OCI-LY7 (cell line): ENCODE data around the gene STRBP. TPM values are rescaled to one million over a fixed set of nuclear protein-coding genes. Genes with fewer than 3 reads are reported as not detected.
"Not testable (repeated sequence)": the region's sequence is repeated elsewhere in the genome, so short reads cannot be mapped to it uniquely, and the experiment has no call there.

Source experiments
- BruUV-seq: library from RNA; stranded (reverse); fragments of 400-500 nt; replicated peaks from 2 replicates; lab custom pipeline; 2021; lab: Mats Ljungman, UMichigan
- CTCF ChIA-PET: fragments of 300-600 bp; sonication (Branson Sonifier 250); formaldehyde crosslinking; loops from one replicate; lab custom pipeline; 2022; ENCODE audit warnings: antibody characterized with exemption; ENCODE audit not compliant: unreplicated experiment; lab: Charles Lee
- POLR2A ChIA-PET: fragments of 300-600 bp; sonication (Branson Sonifier 250); formaldehyde crosslinking; loops from one replicate; lab custom pipeline; 2022; ENCODE audit warnings: antibody characterized with exemption; lab: Charles Lee
- DNase-seq: peaks from one replicate; pipeline ENCODE4 v3.0.0-alpha.2; 2015; ENCODE audit warnings: low spot score
- H2AFZ ChIP-seq: fragments of 200-600 bp; sonication (generic), shearing (Covaris generic); 2 replicates; pipeline ENCODE4 v1.6.1; 2014; ENCODE audit warnings: mild to moderate bottlenecking, antibody characterized with exemption, low read length, moderate library complexity
- H3K27ac ChIP-seq: fragments of 200-600 bp; sonication (generic); 2 replicates; pipeline ENCODE4 v1.5.1; 2014; ENCODE audit warnings: mixed run types, low read depth, mild to moderate bottlenecking, moderate library complexity, low read length, inconsistent platforms; ENCODE audit not compliant: poor library complexity, severe bottlenecking
- H3K36me3 ChIP-seq: fragments of 200-600 bp; sonication (generic); 2 replicates; pipeline ENCODE4 v1.6.1; 2014; ENCODE audit warnings: mild to moderate bottlenecking, antibody characterized with exemption, low read length, moderate library complexity, mixed read lengths; ENCODE audit not compliant: insufficient read depth
- H3K4me1 ChIP-seq: fragments of 200-600 bp; sonication (generic); 2 replicates; pipeline ENCODE4 v1.5.1; 2014; ENCODE audit warnings: mild to moderate bottlenecking, low read length; ENCODE audit not compliant: insufficient read depth, poor library complexity, severe bottlenecking
- H3K4me2 ChIP-seq: fragments of 200-600 bp; sonication (generic); 2 replicates; pipeline ENCODE4 v1.6.1; 2014; ENCODE audit warnings: mild to moderate bottlenecking, low read length
- H3K4me3 ChIP-seq: fragments of 200-600 bp; sonication (generic); 2 replicates; pipeline ENCODE4 v1.5.1; 2014; ENCODE audit warnings: mild to moderate bottlenecking, low read depth, low read length; ENCODE audit not compliant: poor library complexity, severe bottlenecking
- H3K79me2 ChIP-seq: fragments of 200-600 bp; sonication (generic); 2 replicates; pipeline ENCODE4 v1.6.1; 2016; ENCODE audit warnings: low read depth, mild to moderate bottlenecking, low read length, moderate library complexity, mixed read lengths; ENCODE audit not compliant: insufficient read depth
- H3K9me2 ChIP-seq: fragments of 200-600 bp; sonication (generic); 2 replicates; pipeline ENCODE4 v1.6.1; 2016; ENCODE audit warnings: mild to moderate bottlenecking, low read length, mixed read lengths; ENCODE audit not compliant: insufficient read depth
- H3K9me3 ChIP-seq: fragments of 200-600 bp; sonication (generic); 2 replicates; pipeline ENCODE4 v1.6.1; 2014; ENCODE audit warnings: mild to moderate bottlenecking, mixed run types, low read length, mixed read lengths
- H4K20me1 ChIP-seq: fragments of 200-600 bp; sonication (generic); 2 replicates; pipeline ENCODE4 v1.6.1; 2014; ENCODE audit warnings: mild to moderate bottlenecking, antibody characterized with exemption, low read length, moderate library complexity, mixed read lengths; ENCODE audit not compliant: insufficient read depth
- CTCF ChIP-seq: fragments of 200-600 bp; sonication (generic); conservative IDR thresholded peaks from 2 replicates; pipeline ENCODE4 v1.5.1; 2014; ENCODE audit warnings: mild to moderate bottlenecking, antibody characterized with exemption, low read length, moderate library complexity, mixed read lengths
- EZH2phosphoT487 ChIP-seq: fragments of 200-600 bp; sonication (generic); IDR thresholded peaks from 2 replicates; pipeline ENCODE4 v1.6.1; 2018; ENCODE audit warnings: low read depth, borderline replicate concordance, mild to moderate bottlenecking, mixed run types, antibody characterized with exemption, low read length, moderate library complexity, mixed read lengths
- intact Hi-C: fragments of 100-400 bp; cut with micrococcal nuclease; formaldehyde crosslinking; loops from one replicate; pipeline ENCODE4 v1.10.0; 2022; ENCODE audit not compliant: unreplicated experiment
- total RNA-seq, 2 experiments: library from RNA; depleted of rRNA in 1 of 2; stranded (reverse); fragments of >200 nt in 1 of 2; shearing (Covaris generic) in 1 of 2; gene quantifications; 2 replicates each; pipeline ENCODE4 v1.2.3, GENCODE V29; 2014 to 2022

The STRBP gene
- total RNA-seq, 2 experiments from 2014 or later: 82.8 to 179 TPM

DNA sequence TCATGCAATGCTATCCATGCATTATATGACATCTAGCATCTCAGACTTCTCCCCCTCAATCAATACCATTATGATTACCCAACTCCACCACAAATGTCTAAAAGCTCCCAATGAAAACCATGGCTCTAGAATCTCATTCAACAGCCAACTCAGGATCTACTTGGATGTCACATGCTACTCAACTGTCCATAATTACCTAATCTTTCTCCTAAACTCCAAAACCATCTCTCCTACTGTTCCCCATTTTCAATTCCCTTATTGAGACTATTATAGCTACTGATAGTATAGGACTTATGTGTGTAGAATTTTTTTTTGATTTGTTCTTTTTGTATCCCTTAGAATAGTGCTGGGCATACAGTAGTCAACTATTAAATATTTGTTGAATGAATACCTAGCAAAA, 8.2 kb upstream of the STRBP start:
- no peaks in the 10 kb centered on the region for H3K36me3 ChIP-seq
- no peak for DNase-seq
- no peak overlapping the region for H3K4me2 ChIP-seq
- no peak overlapping the region for H3K27ac ChIP-seq
- H3K9me3 ChIP-seq: peaks cover 14% of the 10 kb centered on the region; the same call in 1 of the 2 replicates
- no peaks in the 10 kb centered on the region for H4K20me1 ChIP-seq
- peaks cover 8% of the 10 kb centered on the region for H3K4me1 ChIP-seq
- intact Hi-C loops: no loop called here
- no peak overlapping the region for H2AFZ ChIP-seq
- BruUV-seq: no TSS peak
- no peak for TF ChIP-seq CTCF
- no peak for TF ChIP-seq EZH2phosphoT487
- ChIA-PET POLR2A (no interaction called here), CTCF (no interaction called here)
- no peaks in the 10 kb centered on the region for H3K9me2 ChIP-seq
- no peak overlapping the region for H3K4me3 ChIP-seq
- H3K79me2 ChIP-seq: no peaks in the 10 kb centered on the region

DNA sequence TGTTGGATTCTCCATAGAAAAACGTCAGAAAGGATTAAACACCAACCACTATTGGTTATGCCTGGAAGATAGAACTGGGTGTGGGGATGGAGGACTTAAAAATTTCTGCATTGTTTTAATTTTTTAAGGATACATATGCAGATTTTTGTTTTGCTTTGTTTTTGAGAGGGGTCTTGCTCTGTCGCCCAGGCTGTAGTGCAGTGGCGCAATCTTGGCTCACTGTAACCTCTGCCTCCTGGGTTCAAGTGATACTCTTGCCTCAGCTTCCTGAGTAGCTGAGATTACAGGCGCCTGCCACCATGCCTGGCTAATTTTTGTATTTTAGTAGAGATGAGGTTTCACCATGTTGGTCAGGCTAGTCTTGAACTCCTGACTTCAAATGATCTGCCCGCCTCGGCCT, 2.7 kb upstream of the STRBP start:
- BruUV-seq, H2AFZ ChIP-seq, H3K9me2 ChIP-seq, H3K27ac ChIP-seq, DNase-seq, H4K20me1 ChIP-seq, H3K36me3 ChIP-seq, intact Hi-C loops, H3K4me3 ChIP-seq, CTCF ChIA-PET, H3K9me3 ChIP-seq, H3K4me2 ChIP-seq: not testable (repeated sequence)
- peaks cover 35% of the 10 kb centered on the region for H3K4me1 ChIP-seq
- peaks cover 19% of the 10 kb centered on the region for H3K79me2 ChIP-seq
- POLR2A ChIA-PET: interaction anchor here (0.6 kb wide), 1 partner anchor 37 kb away, joined by 4 read pairs; no protein-coding TSS in a partner anchor

DNA sequence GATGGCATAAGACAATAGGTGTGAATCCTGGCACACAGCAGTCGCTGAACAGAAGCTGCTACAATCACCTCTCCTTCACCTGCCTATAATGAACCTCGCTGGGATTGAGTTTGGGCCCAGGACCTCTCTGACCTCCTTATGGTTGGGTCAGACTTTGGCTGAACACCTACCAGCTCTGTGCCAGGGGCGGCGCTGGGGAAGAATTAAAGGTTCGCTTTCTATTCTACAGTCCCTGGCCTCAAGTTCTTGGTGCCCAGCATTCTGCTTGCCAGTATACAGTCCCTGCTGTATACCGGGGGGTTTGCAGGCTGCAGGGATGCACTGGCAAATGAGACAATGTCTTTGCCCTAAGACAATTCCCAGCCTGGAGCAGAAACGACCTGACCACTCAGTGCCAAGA, 895 bp upstream of the STRBP start:
- Histone ChIP-seq H4K20me1 (peaks cover 22% of the 10 kb centered on the region; the same call in 1 of the 2 replicates), H3K9me2 (no peaks in the 10 kb centered on the region), H3K9me3 (no peaks in the 10 kb centered on the region), H3K4me3 (peak overlapping the region; percentile 98), H3K4me2 (peak overlapping the region; percentile 81), H3K79me2 (peaks cover 38% of the 10 kb centered on the region), H3K36me3 (no peaks in the 10 kb centered on the region), H2AFZ (peak overlapping the region; percentile 84), H3K27ac (peak overlapping the region; percentile 42), H3K4me1 (peaks cover 44% of the 10 kb centered on the region)
- POLR2A ChIA-PET: interaction anchor here (0.6 to 1.7 kb wide), 5 partner anchors 8 to 174 kb away, joined by 3 to 5 read pairs (median 3); no protein-coding TSS in a partner anchor
- CTCF ChIA-PET: interaction anchor here (0.6 to 1.4 kb wide), 11 partner anchors 28 to 189 kb away, joined by 3 to 5 read pairs (median 3); no protein-coding TSS in a partner anchor
- TF ChIP-seq EZH2phosphoT487: no peak
- TF ChIP-seq CTCF: no peak
- intact Hi-C loops: loop anchor here (2.0 kb wide), 2 partner anchors 34 to 94 kb away; no protein-coding TSS in a partner anchor
- peak; percentile 30 for DNase-seq
- no TSS peak for BruUV-seq
